Measurements from ENCODE around the gene PELO. TPM values are rescaled to one million over a fixed set of nuclear protein-coding genes. Genes with fewer than 3 reads are reported as not detected.

PELO gene
- total RNA-seq, 1 experiment from 2014 or later: 18.7 TPM

- Mint-ChIP-seq H3K4me3 (peak overlapping the region; percentile 91), H3K27me3 (ENCODE audit: low read depth) (no peaks in the 10 kb centered on the region), H3K4me1 (peaks cover 61% of the 10 kb centered on the region), H3K9me3 (no peaks in the 10 kb centered on the region), H3K27ac (peak overlapping the region; percentile 99; the same call in 1 of the 2 replicates), H3K36me3 (peaks cover 6% of the 10 kb centered on the region; the same call in 1 of the 2 replicates)
- peak; percentile 10 for DNase-seq (ENCODE audit: low spot score)
- POLR2A ChIA-PET: interaction anchor here (0.7 kb wide), 1 partner anchor 13 kb away, joined by 4 read pairs; the partner anchor contains the start of genes ITGA1 and PELO
- TF ChIP-seq ETV6 (CRISPR knock-in tag; IDR thresholded peaks at IDR 0.05): no peak
- TF ChIP-seq ATF6 (CRISPR knock-in tag; IDR thresholded peaks at IDR 0.05): no peak
- no peak for TF ChIP-seq ZNF232 (CRISPR knock-in tag; IDR thresholded peaks at IDR 0.05)
- TF ChIP-seq RORB (CRISPR knock-in tag; IDR thresholded peaks at IDR 0.05): no peak
- no peak for TF ChIP-seq ZNF416 (CRISPR knock-in tag; IDR thresholded peaks at IDR 0.05)
- TF ChIP-seq SOX15 (CRISPR knock-in tag; IDR thresholded peaks at IDR 0.05): no peak
- no peak for TF ChIP-seq GABPB1 (CRISPR knock-in tag; IDR thresholded peaks at IDR 0.05)
- TF ChIP-seq E2F1 (CRISPR knock-in tag; IDR thresholded peaks at IDR 0.05): no peak
- no peak for TF ChIP-seq CREM (CRISPR knock-in tag; IDR thresholded peaks at IDR 0.05)
- no peak for TF ChIP-seq RELA (CRISPR knock-in tag; IDR thresholded peaks at IDR 0.05; ENCODE audit: borderline replicate concordance)
- no peak for ATAC-seq
- CTCF ChIA-PET: interaction anchor here (1.0 to 3.8 kb wide), 3 partner anchors 14 to 115 kb away, joined by 3 to 25 read pairs (median 3); partner anchors contain the start of genes ITGA1 and PELO
Measured at GRCh38 chr5:52801329-52801728, 13.6 kb downstream of the PELO start.

GRCh38 chr5:52802272-52802973 lies 14.7 kb downstream of the PELO start:
- Mint-ChIP-seq H3K9me3 (no peaks in the 10 kb centered on the region), H3K27me3 (ENCODE audit: low read depth) (no peaks in the 10 kb centered on the region), H3K27ac (no peak overlapping the region), H3K4me1 (peaks cover 55% of the 10 kb centered on the region), H3K36me3 (peaks cover 6% of the 10 kb centered on the region; the same call in 1 of the 2 replicates), H3K4me3 (peak overlapping the region; percentile 91)
- CTCF ChIA-PET: no interaction called here
- DNase-seq (ENCODE audit: low spot score) (no peak), ATAC-seq (no peak)
- TF ChIP-seq MYBL2 (CRISPR knock-in tag; IDR thresholded peaks at IDR 0.05) (no peak), KAT7 (CRISPR knock-in tag; IDR thresholded peaks at IDR 0.05; ENCODE audit: borderline replicate concordance) (no peak), SP1 (CRISPR knock-in tag; conservative IDR thresholded peaks at IDR 0.05) (no peak), JAZF1 (CRISPR knock-in tag; IDR thresholded peaks at IDR 0.05) (no peak), TCF7 (CRISPR knock-in tag; IDR thresholded peaks at IDR 0.05; ENCODE audit: low read depth) (no peak), SMAD4 (CRISPR knock-in tag; IDR thresholded peaks at IDR 0.05) (no peak), FOXK1 (CRISPR knock-in tag; IDR thresholded peaks at IDR 0.05) (no peak), GABPB1 (CRISPR knock-in tag; IDR thresholded peaks at IDR 0.05) (no peak)
- POLR2A ChIA-PET: no interaction called here

- Mint-ChIP-seq H3K27me3 (ENCODE audit: low read depth) (no peaks in the 10 kb centered on the region), H3K36me3 (peaks cover 6% of the 10 kb centered on the region; the same call in 1 of the 2 replicates), H3K9me3 (no peaks in the 10 kb centered on the region), H3K4me1 (peaks cover 50% of the 10 kb centered on the region), H3K4me3 (peak overlapping the region; percentile 49), H3K27ac (no peak overlapping the region)
- CTCF ChIA-PET: interaction anchor here (1.5 kb wide), 1 partner anchor 113 kb away, joined by 4 read pairs; no protein-coding TSS in a partner anchor
- DNase-seq (ENCODE audit: low spot score) (no peak), ATAC-seq (no peak)
- POLR2A ChIA-PET: no interaction called here
- TF ChIP-seq FOXP1 (CRISPR knock-in tag; IDR thresholded peaks at IDR 0.05; ENCODE audit: borderline replicate concordance): no peak
- TF ChIP-seq AR (CRISPR knock-in tag; IDR thresholded peaks at IDR 0.05): no peak
- no peak for TF ChIP-seq STAT6 (CRISPR knock-in tag; conservative IDR thresholded peaks at IDR 0.05; ENCODE audit: low read depth)
- no peak for TF ChIP-seq ZMAT4 (CRISPR knock-in tag; IDR thresholded peaks at IDR 0.05)
- TF ChIP-seq IRF2 (CRISPR knock-in tag; IDR thresholded peaks at IDR 0.05; ENCODE audit: borderline replicate concordance, low read depth): no peak
- no peak for TF ChIP-seq OVOL2 (CRISPR knock-in tag; IDR thresholded peaks at IDR 0.05; ENCODE audit: borderline replicate concordance)
Measured at GRCh38 chr5:52802974-52803336, 15.2 kb downstream of the PELO start.
